ENCODE results near the gene KRT4. TPM values are rescaled to one million over a fixed set of nuclear protein-coding genes. Genes with fewer than 3 reads are reported as not detected.

Gene KRT4
- total RNA-seq, 1 donor from 2014 or later = not detected

DNA sequence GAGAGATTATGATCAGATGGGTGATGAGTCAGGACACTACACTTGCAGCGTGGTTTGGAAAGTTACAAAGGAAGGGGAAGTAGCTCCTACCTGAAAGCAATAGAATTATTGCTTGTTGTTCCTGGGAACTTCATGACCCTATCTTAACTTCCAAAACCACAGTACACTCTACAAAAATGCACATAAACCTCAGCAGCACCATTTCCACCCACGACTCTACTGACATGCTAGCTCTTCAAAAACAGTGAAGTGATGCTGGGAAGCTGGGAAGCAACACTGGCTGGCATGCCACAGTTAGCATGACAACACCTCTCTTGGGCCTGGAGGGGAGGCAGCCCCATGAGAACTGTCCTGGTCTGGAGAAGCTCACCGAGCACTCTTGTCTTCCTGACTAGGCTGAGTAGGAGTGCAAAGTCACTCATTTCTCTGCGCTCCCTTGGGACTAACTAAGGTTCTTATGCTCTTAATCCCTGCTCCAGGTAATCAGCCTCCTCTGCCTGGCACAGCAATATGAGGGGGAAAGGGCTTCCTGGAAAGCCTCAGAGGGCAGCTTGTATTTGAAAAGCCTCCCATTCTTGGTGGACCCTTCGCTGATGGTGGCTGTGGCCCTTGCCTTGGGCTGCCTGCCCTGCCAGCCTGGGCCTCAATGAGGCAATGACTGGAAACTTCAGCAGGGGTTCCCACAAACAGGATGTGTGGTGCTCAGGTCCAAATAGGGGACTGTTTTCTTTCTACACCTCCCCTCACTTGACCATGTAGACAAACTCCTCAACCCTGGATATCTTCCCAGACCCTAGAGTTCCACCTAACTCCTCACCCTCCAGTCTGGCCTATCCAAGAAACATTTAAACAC lies 19.2 kb downstream of the KRT4 start:
- Histone ChIP-seq H3K4me2 (no peak overlapping the region), H3K27me3 (no peaks in the 10 kb centered on the region), H3K36me3 (no peaks in the 10 kb centered on the region), H3F3A (ENCODE audit: low read depth) (no peaks in the 10 kb centered on the region), H3K79me2 (ENCODE audit: low read depth) (no peaks in the 10 kb centered on the region), H3K4me3 (no peak overlapping the region), H4K20me1 (ENCODE audit: low read depth) (no peaks in the 10 kb centered on the region), H3K9ac (no peak overlapping the region), H3K27ac (no peak overlapping the region), H3K9me3 (ENCODE audit: low read depth) (no peaks in the 10 kb centered on the region), H2AFZ (replicated peaks) (no peak overlapping the region), H3K4me1 (no peaks in the 10 kb centered on the region)
- TF ChIP-seq, protein P1, sequence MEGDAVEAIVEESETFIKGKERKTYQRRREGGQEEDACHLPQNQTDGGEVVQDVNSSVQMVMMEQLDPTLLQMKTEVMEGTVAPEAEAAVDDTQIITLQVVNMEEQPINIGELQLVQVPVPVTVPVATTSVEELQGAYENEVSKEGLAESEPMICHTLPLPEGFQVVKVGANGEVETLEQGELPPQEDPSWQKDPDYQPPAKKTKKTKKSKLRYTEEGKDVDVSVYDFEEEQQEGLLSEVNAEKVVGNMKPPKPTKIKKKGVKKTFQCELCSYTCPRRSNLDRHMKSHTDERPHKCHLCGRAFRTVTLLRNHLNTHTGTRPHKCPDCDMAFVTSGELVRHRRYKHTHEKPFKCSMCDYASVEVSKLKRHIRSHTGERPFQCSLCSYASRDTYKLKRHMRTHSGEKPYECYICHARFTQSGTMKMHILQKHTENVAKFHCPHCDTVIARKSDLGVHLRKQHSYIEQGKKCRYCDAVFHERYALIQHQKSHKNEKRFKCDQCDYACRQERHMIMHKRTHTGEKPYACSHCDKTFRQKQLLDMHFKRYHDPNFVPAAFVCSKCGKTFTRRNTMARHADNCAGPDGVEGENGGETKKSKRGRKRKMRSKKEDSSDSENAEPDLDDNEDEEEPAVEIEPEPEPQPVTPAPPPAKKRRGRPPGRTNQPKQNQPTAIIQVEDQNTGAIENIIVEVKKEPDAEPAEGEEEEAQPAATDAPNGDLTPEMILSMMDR (IDR thresholded peaks at IDR 0.05) = no peak
- no peak for TF ChIP-seq EZH2phosphoT487 (IDR thresholded peaks at IDR 0.05)
- TF ChIP-seq EZH2 (IDR thresholded peaks at IDR 0.05) = no peak
- Mint-ChIP-seq H3K27me3 (ENCODE audit: insufficient read depth, low read depth) (peaks cover 10% of the 10 kb centered on the region), H3K36me3 (no peaks in the 10 kb centered on the region), H3K4me1 (no peaks in the 10 kb centered on the region), H3K9me3 (no peaks in the 10 kb centered on the region), H3K4me3 (no peak overlapping the region), H3K27ac (no peak overlapping the region)
- no peak for DNase-seq (ENCODE audit: low spot score)

DNA sequence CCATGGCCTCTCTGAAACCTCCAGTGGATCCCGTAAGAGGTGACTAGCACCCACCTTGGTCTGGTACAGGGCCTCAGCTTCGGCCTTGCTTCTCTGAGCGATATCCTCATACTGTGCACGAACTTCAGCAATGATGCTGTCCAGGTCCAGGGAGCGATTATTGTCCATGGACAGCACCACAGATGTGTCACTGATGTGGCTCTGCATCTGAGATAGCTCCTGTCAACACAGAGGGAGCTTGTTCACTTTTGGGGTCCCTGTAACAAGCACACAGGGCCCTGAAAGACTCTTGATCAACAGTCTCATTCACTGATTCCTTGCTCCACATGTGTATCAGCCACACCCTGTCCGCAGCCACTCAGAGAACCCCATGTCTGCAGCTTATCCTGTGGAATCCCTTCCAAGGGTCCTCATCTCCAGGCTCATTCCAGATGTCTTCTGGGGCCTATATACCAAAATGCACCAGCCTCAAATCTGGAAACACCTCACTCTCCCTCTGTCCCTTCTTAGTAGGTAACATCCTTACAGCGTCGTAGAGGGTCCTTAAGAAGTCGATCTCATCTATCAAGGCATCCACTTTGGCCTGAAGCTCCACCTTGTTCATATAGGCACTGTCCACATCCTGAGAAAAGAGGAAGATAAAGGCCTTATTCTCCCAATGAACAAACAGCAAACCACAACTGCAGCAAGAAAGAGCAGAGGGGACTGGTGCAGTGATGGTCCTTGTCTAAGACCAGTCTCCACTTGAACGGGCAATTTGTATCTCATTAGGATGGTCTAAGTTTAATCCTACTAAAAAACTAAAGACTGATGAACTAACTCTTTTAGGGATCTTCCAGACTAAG lies 21.5 kb downstream of the KRT4 start:
- no peaks in the 10 kb centered on the region for H3K36me3 Mint-ChIP-seq
- TF ChIP-seq, protein P1 (IDR thresholded peaks at IDR 0.05) = no peak
- TF ChIP-seq EZH2 (IDR thresholded peaks at IDR 0.05) (no peak), EZH2phosphoT487 (IDR thresholded peaks at IDR 0.05) (no peak)
- no peaks in the 10 kb centered on the region for H3K79me2 ChIP-seq (ENCODE audit: low read depth)
- no peak for DNase-seq (ENCODE audit: low spot score)
- no peak overlapping the region for H3K4me2 ChIP-seq
- no peak overlapping the region for H3K4me3 Mint-ChIP-seq
- H3F3A ChIP-seq (ENCODE audit: low read depth) = no peaks in the 10 kb centered on the region
- no peaks in the 10 kb centered on the region for H3K4me1 Mint-ChIP-seq
- H3K9ac ChIP-seq = no peak overlapping the region
- H3K27ac ChIP-seq = no peak overlapping the region
- H4K20me1 ChIP-seq (ENCODE audit: low read depth) = no peaks in the 10 kb centered on the region
- H3K27me3 ChIP-seq = no peaks in the 10 kb centered on the region
- H3K4me3 ChIP-seq = no peak overlapping the region
- no peak overlapping the region for H2AFZ ChIP-seq (replicated peaks)
- no peaks in the 10 kb centered on the region for H3K9me3 Mint-ChIP-seq
- H3K9me3 ChIP-seq (ENCODE audit: low read depth) = no peaks in the 10 kb centered on the region
- H3K36me3 ChIP-seq = no peaks in the 10 kb centered on the region
- no peak overlapping the region for H3K27ac Mint-ChIP-seq
- no peaks in the 10 kb centered on the region for H3K4me1 ChIP-seq
- H3K27me3 Mint-ChIP-seq (ENCODE audit: insufficient read depth, low read depth) = peaks cover 16% of the 10 kb centered on the region

DNA sequence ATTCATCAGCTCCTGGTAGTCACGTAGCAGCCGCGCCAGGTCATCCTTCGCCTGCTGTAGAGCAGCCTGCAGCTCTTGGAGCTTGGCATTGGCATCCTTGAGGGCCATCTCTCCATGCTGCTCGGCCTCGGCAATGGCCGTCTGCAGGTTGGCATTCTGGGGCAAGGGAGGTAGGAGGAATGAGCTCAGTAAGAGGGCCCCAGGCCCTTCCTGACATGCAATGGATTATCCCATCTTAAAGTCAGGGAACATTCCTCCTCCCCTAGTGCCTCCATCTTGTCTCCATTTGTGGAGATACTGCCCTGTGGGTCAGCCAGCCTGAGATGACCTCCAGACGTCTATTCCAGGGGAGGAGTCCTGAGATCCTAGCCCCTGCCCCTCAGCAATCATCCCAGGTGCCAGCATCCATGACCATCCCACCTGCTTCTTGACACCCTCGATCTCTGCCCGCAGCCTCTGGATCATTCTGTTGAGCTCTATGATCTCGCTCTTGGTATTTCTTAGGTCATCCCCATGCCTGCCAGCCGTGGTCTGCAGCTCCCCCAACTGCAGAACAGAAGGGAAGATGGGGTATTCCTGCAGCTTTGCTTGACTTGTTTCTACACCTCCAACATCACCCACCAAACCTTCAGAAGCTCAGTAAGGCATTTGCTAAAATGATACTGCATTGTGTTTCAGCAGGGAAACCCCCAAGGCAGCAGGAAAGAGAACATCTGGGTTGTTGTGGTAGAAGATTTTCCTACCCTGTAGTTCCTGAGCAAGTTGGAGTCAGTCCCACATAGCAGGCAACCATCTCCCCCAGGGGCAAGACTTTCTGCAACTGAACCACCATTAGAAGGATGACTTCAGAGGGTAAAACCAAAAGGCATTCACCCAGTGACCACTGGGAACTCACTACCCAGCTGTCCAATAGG lies 22.4 kb downstream of the KRT4 start:
- Histone ChIP-seq H3K27ac (no peak overlapping the region), H3K4me3 (no peak overlapping the region), H3K9me3 (ENCODE audit: low read depth) (no peaks in the 10 kb centered on the region), H3K4me1 (no peaks in the 10 kb centered on the region), H3K4me2 (no peak overlapping the region), H3K27me3 (no peaks in the 10 kb centered on the region), H2AFZ (replicated peaks) (no peak overlapping the region), H3K36me3 (no peaks in the 10 kb centered on the region), H3K79me2 (ENCODE audit: low read depth) (no peaks in the 10 kb centered on the region), H4K20me1 (ENCODE audit: low read depth) (no peaks in the 10 kb centered on the region), H3K9ac (no peak overlapping the region), H3F3A (ENCODE audit: low read depth) (no peaks in the 10 kb centered on the region)
- Mint-ChIP-seq H3K36me3 (no peaks in the 10 kb centered on the region), H3K27me3 (ENCODE audit: insufficient read depth, low read depth) (peaks cover 16% of the 10 kb centered on the region), H3K9me3 (no peaks in the 10 kb centered on the region), H3K4me3 (no peak overlapping the region), H3K4me1 (no peaks in the 10 kb centered on the region), H3K27ac (no peak overlapping the region)
- TF ChIP-seq, protein P1 (IDR thresholded peaks at IDR 0.05) = no peak
- TF ChIP-seq EZH2 (IDR thresholded peaks at IDR 0.05) (no peak), EZH2phosphoT487 (IDR thresholded peaks at IDR 0.05) (no peak)
- no peak for DNase-seq (ENCODE audit: low spot score)

All from neural progenitor cell (in vitro differentiated cells).